HG03135 (cell line): ENCODE data around the gene C2orf49.
"Not testable (repeated sequence)": the region's sequence is repeated elsewhere in the genome, so short reads cannot be mapped to it uniquely, and the experiment has no call there.

ENCODE experiments used
- ATAC-seq: cut with Tn5 transposase; IDR thresholded peaks from one replicate; pipeline ENCODE4 v1.9.1; 2021; ENCODE audit warnings: mild to moderate bottlenecking, moderate library complexity; ENCODE audit not compliant: unreplicated experiment

The C2orf49 gene

DNA sequence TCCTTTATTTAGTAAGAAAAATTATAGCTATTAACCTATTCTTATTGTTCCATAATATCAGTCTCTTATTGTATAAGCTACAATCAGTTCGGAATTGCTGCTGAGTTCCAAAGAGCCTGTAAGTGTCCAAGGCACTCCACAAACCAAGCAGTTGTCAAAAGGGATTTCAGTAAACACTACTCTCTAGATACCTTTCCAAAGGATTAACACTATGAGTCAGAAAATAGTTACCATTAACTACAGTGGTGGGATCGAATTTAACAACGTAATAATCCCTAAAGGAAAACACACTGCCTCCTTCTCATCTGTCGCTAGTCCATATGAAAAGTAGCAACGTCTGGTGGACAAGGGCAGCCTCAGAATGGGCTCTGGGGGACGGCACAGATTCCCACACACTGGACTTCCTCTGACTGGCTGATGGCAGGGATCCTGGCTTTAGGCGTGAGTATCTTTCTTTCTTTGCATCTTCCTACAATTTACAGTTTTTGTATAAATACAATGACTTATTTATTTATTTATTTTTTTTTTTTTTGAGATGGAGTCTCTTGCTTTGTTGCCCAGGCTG is 16.6 kb upstream of the C2orf49 start:
- ATAC-seq = no peak

DNA sequence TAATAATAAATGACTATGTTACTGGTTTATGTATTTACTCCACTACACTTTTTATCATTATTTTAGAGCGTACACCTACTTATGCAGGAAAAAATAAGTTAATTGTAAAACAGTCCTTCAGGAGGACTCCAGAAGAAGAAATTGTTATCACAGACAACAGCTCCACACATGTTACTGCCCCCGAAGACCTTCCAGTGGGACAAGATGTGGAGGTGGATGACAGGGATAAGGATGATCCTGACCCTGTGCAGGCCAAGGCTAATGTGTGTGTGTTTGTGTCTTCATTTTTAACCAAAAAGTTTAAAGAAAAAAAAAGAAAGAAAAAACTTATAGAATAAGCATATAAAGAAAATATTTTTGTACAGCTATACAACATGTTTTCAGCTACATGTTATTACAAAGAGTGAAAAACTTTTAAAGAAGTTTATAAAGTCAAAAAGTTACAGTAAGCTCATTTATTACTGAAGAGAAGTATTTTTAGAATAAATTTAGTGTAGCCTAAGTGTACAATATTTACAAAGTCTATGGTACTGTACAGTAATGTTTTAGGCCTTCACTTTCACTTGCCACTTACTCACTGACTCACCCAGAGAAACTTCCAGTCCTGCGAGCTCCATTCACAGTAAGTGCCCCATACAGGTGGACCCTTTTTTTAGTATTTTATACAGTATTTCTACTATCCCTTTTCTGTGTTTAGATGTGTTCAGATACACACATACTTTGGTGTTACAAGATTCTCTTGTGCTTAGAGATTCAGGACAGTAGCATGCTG is 15.3 kb upstream of the C2orf49 start:
- ATAC-seq = no peak

- no peak for ATAC-seq
These were observed 14.2 kb upstream of the C2orf49 start for GRCh38 chr2:105323111-105323510.

- no peak for ATAC-seq
These were observed 13.2 kb upstream of the C2orf49 start for GRCh38 chr2:105324101-105324500.

- no peak for ATAC-seq
These were observed 12.6 kb upstream of the C2orf49 start for GRCh38 chr2:105324732-105325131.

- no peak for ATAC-seq
These were observed 11.9 kb upstream of the C2orf49 start for GRCh38 chr2:105325389-105325963.

DNA sequence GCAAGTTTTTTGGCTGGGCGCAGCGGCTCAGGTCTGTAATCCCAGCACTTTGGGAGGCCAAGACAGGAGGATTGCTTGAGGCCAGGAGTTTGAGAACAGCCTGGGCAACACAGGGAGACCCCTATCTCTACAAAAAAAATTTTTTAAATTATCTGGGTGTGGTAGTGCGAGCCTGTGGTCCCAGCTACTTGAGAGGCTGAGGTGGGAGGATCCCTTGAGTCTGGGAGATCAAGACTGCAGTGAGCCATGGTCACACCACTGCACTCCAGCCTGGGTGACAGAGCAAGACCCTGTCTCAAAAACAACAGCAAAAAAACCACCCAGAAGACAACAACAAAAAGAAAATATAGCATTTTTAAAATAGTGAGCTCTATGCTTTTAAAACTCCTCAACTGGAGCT is 10.1 kb upstream of the C2orf49 start:
- ATAC-seq = not testable (repeated sequence)

DNA sequence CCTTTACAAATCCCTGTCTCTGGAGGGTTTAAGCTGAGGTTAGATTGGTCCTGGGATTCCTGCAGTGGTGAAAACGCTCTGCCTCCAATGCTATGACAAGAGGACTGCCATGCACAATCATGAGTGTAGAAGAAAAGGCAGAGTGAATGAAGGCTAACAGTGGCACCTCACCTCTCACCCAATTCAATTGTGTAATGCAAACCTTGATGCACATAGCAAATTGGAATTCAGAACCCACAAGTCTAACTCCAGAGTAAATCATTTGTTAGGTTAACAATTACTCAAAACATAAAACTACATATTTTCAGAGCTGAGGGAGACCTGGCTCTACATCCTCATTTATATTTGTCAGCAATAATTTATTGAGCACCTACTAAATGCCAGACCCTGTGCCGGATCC is 9.7 kb upstream of the C2orf49 start:
- ATAC-seq = no peak

GRCh38 chr2:105328281-105329196 is 8.8 kb upstream of the C2orf49 start:
- no peak for ATAC-seq

DNA sequence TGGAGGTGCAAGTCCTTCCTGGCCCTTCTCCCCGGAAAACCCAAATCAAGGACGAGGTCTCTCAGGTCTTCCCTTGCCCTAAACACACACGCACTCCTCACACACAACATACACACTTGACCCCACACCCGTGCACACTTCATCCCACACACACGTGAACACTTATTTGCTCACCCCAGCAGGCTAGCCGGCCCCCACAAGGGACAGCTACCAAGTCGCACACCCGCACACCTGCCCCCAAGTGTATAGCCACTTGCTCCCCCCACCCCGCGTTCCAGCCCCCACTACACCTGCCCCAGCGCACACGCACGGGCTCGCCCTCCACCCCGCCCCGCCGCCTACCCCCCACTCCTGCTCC is 8.2 kb upstream of the C2orf49 start:
- ATAC-seq = no peak

DNA sequence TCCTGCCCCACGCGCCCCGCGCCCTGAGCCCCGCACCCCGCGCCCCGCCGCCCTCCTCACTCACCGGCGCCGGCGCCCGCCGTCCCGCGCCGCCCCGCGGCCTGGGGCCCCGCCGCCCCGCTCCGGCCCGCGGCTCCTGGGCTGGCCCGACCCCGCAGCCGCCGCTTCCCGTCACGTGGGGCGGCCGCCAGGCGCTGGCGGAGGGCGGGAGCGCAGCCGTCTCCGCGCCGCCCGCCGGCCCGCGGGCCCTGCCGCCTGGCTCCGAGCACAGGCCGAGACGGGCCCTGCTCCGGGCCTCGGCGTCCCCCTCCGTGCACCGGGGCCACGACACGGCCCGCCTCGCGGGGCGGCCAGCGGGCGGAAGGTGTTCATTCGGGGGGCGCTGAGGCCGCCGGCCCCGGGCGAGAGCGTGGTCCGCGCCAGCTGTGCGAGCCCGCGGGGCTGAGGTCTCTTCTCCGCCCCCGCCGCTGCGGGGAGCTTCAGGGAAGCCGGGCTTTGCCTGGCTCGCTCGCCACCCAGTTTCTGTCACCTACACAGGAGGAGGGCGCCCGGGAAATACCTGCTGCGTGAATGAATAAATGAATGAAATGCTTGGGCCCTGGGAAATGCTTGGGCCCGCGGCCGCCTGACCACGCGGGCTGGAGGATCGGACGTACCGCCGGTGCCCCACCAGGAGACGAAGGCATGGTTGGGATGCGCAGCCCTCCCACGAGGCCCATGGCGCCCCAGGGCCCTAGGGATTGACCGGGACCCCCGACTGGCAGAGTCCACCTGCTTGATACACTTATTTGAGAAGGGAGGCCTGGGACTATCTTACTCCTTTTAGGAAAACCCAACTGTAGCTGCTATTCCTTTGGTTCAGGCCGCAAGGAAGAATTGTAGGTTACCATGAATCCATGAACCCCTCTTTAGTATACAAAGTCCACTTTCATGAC is 7.5 kb upstream of the C2orf49 start, which contains the start of gene TGFBRAP1:
Gene TGFBRAP1, minus strand, starts transcription at position 175 of the 935 bp plus-strand sequence. CDS start 21,434 bp downstream, outside the sequence.
- peak; percentile 75 for ATAC-seq

GRCh38 chr2:105330681-105331375 is 6.5 kb upstream of the C2orf49 start:
- ATAC-seq = no peak

DNA sequence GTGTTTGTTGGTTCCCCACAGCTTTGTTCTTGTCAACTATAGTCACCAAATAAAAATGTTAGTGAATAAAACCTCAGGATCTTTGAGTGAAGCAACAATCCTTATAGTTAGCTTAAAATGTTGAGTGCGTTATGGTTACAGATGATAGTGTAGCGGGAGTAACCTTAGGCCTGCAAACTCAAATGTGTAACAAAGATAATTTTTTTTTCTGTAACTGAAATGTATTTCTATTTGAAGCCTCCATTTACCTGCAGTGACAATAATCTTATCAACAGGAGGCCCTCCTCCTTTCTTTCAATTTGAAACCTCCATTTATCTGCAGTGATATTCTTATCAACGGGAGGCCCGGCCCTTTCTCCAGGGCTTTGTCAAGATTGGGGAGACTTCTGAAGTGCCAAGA is 3.1 kb upstream of the C2orf49 start:
- no peak for ATAC-seq

- no peak for ATAC-seq
These were observed 1.9 kb upstream of the C2orf49 start for GRCh38 chr2:105335469-105335868.

DNA sequence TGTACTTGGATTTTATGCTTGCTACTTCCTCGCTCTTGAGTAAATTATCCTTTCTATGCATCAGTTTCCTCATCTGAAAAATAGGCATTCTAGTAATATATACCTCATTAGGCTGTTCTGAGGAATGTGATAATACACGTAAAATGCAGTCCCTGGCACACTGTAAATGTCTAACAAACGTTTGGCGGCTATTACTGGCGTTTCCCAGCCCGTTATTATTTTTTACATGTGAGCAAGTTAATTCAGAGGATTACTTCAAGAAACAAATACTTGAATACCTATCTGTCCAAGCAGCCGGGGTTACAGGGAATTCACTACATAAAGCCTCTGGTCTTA is 586 bp upstream of the C2orf49 start:
- ATAC-seq = no peak

- peak; percentile 23 for ATAC-seq
These were observed 663 bp downstream of the C2orf49 start for GRCh38 chr2:105338020-105338385.

GRCh38 chr2:105339414-105339813 is 2.1 kb downstream of the C2orf49 start:
- ATAC-seq = no peak

DNA sequence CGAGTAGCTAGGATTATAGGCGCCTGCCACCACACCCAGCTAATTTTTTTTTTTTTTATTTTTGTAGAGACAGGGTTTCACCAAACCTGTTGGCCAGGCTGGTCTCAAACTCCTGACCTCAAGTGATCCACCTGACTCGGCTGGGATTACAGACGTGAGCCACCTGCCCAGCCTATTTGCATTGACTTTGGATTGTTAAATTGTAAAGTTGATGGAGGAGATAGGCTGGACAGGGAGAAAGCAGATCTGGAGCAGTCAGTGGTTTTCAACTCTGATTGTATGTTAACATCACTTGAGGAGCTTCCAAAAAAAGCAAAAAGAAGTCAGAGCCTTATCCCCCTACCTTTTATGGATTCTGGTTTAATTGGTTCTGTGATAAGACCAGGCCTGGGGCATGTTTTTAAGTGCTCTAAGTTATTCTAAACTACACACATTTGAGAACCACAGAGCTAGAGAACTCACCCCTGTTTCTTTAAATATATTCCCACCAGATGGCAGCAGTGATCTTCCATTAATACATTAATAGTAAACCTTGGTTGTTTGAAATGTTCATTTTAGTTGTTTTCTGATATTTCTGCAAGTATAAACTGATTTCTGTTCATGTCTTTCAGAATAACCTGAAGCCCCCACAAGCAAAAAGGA is 7.5 kb downstream of the C2orf49 start:
- ATAC-seq = no peak

- ATAC-seq = no peak
These were observed 19.8 kb downstream of the C2orf49 start for GRCh38 chr2:105357122-105357521.
